Activated T-helper 17 cell treated with anti-CD3 and anti-CD28 coated beads, Interleukin-2, amount 50 U/mL, for 72 hours (primary cell): Measurements from ENCODE around the gene ELK3. TPM values are rescaled to one million over a fixed set of nuclear protein-coding genes. Genes with fewer than 3 reads are reported as not detected.

ENCODE experiments used
- ATAC-seq: fragments of 150-1000 bp; cut with Tn5 transposase; replicated peaks from 2 replicates; pipeline ENCODE4 v1.10.0; 2021; ENCODE audit warnings: mild to moderate bottlenecking, moderate library complexity
- H3K27ac Mint-ChIP-seq: one replicate; pipeline ENCODE4 v1.8.0; 2022; ENCODE audit warnings: mixed read lengths
- H3K27me3 Mint-ChIP-seq: one replicate; pipeline ENCODE4 v1.8.0; 2022; ENCODE audit warnings: mixed read lengths
- H3K36me3 Mint-ChIP-seq: one replicate; pipeline ENCODE4 v1.8.0; 2022; ENCODE audit warnings: low read depth, mild to moderate bottlenecking, mixed read lengths
- H3K4me1 Mint-ChIP-seq: one replicate; pipeline ENCODE4 v1.8.0; 2022; ENCODE audit warnings: mixed read lengths
- H3K4me3 Mint-ChIP-seq: one replicate; pipeline ENCODE4 v1.8.0; 2022; ENCODE audit warnings: mild to moderate bottlenecking, mixed read lengths
- H3K9me3 Mint-ChIP-seq: one replicate; pipeline ENCODE4 v1.8.0; 2022; ENCODE audit warnings: mixed read lengths
- total RNA-seq, 2 donors: library from RNA; stranded (reverse); gene quantifications; one replicate each; pipeline ENCODE4 v1.2.3, GENCODE V29; 2022

Gene ELK3
- total RNA-seq, 2 donors from 2014 or later: 31.3 to 39.2 TPM

DNA sequence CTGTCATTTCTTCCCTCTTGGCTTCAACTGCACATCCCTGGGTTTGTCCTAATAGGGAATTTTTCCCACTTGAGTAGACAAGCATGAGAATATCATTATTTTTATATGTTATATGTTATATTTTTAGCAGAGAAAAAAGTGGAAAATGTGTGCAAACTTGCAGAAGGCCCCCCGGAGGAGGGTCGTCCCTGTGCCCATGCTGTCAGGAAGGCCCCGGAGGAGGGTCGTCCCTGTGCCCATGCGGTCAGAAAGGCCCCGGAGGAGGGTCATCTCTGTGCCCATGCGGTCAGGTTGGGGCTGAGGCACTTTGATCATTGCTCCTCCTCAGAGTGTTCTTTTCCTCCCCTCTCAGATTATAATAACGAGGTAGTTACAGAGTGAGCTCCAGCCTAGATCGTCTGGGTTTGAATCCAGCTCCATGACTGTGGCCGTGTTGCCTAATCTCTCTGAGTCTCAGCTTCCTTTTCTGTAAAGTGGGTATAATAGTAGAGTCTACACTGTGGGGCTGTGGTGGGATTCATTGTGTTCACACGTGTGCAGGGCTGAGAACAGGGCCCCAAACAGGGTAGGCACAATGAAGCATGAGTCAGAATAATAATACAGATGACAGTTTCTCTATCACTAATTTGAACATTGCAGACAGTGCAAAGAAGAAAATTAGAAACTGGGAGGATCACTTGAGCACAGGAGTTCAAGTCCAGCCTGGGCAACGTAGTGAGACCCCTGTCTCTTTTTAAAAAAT is 33.4 kb downstream of the ELK3 start:
- H3K27ac Mint-ChIP-seq: peak overlapping the region; percentile 86
- peaks cover 47% of the 10 kb centered on the region for H3K4me1 Mint-ChIP-seq
- no peaks in the 10 kb centered on the region for H3K9me3 Mint-ChIP-seq
- H3K4me3 Mint-ChIP-seq: peak overlapping the region; percentile 31
- ATAC-seq: peak; percentile 25
- peaks cover 92% of the 10 kb centered on the region for H3K36me3 Mint-ChIP-seq
- H3K27me3 Mint-ChIP-seq: no peaks in the 10 kb centered on the region

DNA sequence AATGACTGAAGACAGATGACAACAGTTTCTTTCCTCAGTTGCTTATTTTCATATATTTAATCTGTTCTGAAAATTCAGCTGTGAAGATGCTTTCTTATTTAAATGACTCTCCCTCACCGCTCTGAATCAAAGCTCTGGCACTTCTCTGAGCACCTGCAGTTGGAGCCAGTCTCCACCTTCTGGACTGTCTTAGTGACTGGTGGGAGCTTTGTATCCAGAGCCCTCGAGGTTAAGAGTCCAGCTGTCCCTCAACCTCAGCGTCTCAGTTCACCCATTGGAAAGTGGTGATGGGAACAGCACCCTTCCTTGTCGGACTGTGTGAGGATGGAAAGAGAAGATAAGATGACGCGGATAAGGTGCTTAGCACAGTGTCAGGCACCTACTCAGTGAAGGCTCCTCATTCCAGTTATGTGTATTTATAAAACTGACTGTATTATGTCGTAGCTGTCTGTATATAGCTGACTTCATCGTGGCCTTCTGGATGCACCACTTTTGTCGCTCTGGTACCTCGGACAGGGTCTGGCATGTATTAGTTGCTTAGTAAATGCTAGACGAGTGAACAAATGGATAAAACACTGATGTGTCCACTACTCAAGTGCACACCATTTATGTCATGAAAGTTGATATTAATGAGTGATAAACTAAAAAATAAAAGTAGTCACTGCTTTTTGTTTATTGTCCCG is 34.5 kb downstream of the ELK3 start:
- Mint-ChIP-seq H3K4me1 (peaks cover 35% of the 10 kb centered on the region), H3K27me3 (no peaks in the 10 kb centered on the region), H3K9me3 (no peaks in the 10 kb centered on the region), H3K36me3 (peaks cover 92% of the 10 kb centered on the region), H3K4me3 (no peak overlapping the region), H3K27ac (peak overlapping the region; percentile 54)
- ATAC-seq: no peak

DNA sequence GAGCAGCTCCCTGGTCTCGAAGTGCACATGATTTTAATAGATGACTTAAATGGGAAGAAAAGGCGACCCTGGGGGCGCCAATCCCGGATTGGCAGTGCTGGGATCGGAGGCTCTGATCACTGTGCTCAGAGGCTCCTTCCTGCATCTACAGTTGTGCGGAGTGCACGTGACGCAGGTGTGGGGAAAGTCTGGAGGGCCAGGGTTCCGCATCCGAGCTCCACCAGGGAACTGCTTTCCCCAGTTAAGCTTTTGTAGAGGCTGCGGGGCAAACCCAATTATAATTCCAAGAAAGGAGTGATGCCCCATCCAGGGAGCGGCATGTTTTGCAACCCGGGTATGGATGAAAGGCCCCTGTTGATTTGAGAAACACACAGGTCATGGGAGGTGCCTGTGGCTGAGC is 36.5 kb downstream of the ELK3 start:
- no peaks in the 10 kb centered on the region for H3K27me3 Mint-ChIP-seq
- peaks cover 91% of the 10 kb centered on the region for H3K36me3 Mint-ChIP-seq
- H3K9me3 Mint-ChIP-seq: no peaks in the 10 kb centered on the region
- H3K27ac Mint-ChIP-seq: peak overlapping the region; percentile 57
- ATAC-seq: no peak
- no peak overlapping the region for H3K4me3 Mint-ChIP-seq
- H3K4me1 Mint-ChIP-seq: peaks cover 37% of the 10 kb centered on the region

DNA sequence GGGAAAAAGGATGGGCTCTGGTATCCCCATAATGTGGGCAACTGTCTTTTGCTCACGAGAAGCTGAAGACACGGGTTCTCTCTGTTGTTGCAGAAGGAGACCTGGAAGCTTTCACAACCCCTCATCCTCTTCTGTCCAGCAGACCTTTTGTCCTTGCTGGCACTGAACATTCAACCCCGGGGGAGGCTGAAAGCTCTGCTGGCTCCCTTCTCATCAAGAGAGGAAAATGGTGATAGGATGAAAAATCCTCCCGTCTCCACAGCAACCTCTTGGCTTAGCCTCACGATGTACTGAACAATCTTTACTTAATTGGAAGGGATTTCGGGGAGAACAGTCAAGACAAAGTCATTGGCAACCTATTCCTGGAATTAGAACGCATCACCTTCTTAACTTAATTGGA is 39.0 kb downstream of the ELK3 start:
- Mint-ChIP-seq H3K4me3 (no peak overlapping the region), H3K27ac (peak overlapping the region; percentile 30), H3K27me3 (no peaks in the 10 kb centered on the region), H3K4me1 (peaks cover 39% of the 10 kb centered on the region), H3K9me3 (no peaks in the 10 kb centered on the region), H3K36me3 (peaks cover 90% of the 10 kb centered on the region)
- ATAC-seq: no peak

DNA sequence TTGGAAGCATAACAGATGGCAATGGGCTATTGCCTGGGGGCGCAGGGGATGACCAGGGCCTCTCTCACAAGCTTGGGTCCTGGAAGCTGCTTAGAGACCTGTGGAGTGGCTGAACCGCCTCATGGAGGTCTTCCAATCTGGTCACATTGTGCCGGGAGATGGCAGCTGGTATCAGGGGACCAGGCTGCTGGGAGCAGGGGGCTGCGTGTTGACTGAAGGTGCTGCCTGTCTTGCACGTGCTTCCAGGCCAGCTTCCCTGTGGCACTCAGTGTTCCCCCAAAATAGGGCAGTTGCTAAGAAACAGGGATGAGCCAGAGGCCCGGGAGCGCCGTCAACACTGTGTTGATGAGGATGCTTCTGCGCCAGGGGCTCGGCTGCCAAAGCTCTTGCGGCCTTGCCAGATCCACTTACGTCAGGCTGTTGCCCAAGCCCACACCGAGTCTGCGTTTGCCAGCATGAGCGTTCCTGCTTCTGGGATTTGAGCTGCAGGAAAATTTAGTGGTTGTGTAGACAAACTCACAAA is 39.8 kb downstream of the ELK3 start:
- H3K4me3 Mint-ChIP-seq: peak overlapping the region; percentile 69
- H3K4me1 Mint-ChIP-seq: peaks cover 42% of the 10 kb centered on the region
- no peaks in the 10 kb centered on the region for H3K27me3 Mint-ChIP-seq
- peaks cover 82% of the 10 kb centered on the region for H3K36me3 Mint-ChIP-seq
- ATAC-seq: no peak
- H3K27ac Mint-ChIP-seq: peak overlapping the region; percentile 30
- H3K9me3 Mint-ChIP-seq: no peaks in the 10 kb centered on the region

DNA sequence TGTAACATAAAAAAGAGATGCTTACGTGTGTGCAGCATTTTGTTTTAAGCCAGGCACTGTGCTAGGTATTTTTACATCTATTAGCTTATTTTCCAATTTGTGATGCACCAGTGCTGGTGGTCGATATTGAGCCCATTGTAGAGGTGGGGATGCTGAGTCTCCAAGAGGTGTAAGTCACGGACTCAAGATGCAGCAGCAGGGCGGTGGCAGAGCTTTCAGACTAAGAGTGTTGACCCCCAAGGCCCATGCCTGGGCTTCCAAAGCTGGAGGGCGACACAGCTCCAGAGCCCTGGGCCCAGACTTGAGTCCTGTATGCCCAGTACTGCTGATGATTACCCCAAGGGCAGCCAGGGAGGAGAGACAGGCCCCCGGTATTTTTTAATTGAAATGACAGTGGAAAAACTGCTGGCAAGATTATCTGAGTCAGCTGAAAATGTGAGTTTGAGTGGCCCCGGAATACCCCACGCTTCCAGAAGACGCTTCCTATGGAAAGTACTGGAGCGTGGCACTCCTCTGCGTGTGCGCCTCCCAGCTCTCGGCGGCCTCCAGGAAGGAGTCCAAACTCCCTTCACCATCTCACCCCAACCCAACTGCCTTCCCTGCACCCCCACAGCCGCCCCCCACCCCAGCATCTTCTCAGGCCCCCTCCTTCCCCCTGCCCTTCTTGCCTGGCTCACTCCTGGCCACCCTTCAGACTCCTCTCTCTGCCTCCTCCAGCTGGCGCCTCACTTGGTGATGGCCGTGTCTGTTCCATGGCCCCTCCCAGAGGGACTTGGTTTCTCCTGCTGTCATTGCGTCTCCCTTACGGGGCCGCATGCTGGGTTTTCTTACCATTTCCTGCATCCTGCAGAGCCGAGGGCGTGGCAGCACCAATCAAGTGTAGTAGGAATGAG is 40.7 kb downstream of the ELK3 start:
- Mint-ChIP-seq H3K4me3 (peak overlapping the region; percentile 69), H3K27me3 (no peaks in the 10 kb centered on the region), H3K9me3 (no peaks in the 10 kb centered on the region), H3K36me3 (peaks cover 80% of the 10 kb centered on the region), H3K4me1 (peaks cover 48% of the 10 kb centered on the region), H3K27ac (peak overlapping the region; percentile 68)
- no peak for ATAC-seq

DNA sequence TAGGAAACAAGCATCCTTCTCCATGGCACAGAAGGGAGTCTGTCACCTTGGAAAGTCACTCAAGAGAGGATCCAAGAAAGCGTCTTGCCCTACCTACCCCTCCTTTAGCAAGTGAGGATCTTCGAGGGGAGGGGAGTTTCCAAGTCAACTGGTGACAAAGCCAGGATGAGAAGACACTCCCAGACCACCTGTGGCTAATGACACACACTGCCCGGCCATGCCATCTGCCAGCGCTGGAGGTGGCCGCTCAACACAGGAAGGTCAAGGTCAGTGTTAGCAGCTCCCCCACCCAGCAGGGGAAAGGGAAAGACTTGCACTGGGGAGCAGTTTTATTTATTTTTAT is 41.3 kb downstream of the ELK3 start:
- H3K9me3 Mint-ChIP-seq: no peaks in the 10 kb centered on the region
- H3K27me3 Mint-ChIP-seq: no peaks in the 10 kb centered on the region
- peak overlapping the region; percentile 69 for H3K4me3 Mint-ChIP-seq
- peak overlapping the region; percentile 68 for H3K27ac Mint-ChIP-seq
- H3K36me3 Mint-ChIP-seq: peaks cover 80% of the 10 kb centered on the region
- ATAC-seq: no peak
- peaks cover 54% of the 10 kb centered on the region for H3K4me1 Mint-ChIP-seq

DNA sequence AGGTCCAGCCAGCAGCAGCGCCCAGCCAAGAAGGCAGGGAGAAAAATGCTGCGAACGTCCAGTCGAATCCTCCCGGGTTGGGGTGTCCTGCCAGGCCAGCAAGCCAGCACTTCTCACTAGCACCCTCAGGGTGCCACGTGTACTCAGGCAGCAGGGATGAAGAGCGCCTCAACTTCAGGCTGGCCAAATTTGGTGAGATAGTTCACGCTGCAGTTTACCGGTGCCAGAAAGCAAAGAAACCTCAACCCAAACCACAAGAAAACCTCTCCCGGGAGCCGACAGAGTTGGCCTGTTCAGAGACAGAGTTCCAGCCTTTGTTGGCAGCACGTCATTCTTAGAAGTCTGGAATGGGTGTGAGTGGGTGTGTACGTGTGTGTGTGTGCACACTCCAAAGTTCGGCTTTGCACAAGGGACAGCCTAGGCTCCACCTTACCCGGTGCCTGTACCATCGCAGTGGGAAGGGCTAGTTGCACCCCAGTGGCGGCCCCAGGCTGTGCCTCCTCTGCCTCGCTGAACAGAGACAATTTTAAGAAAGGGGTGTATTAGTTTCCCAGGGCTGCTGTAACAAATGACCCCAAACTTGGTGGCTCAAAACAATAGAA is 42.1 kb downstream of the ELK3 start:
- peaks cover 86% of the 10 kb centered on the region for H3K36me3 Mint-ChIP-seq
- H3K27ac Mint-ChIP-seq: peak overlapping the region; percentile 82
- ATAC-seq: peak; percentile 27
- no peaks in the 10 kb centered on the region for H3K9me3 Mint-ChIP-seq
- no peaks in the 10 kb centered on the region for H3K27me3 Mint-ChIP-seq
- peak overlapping the region; percentile 69 for H3K4me3 Mint-ChIP-seq
- peaks cover 63% of the 10 kb centered on the region for H3K4me1 Mint-ChIP-seq

DNA sequence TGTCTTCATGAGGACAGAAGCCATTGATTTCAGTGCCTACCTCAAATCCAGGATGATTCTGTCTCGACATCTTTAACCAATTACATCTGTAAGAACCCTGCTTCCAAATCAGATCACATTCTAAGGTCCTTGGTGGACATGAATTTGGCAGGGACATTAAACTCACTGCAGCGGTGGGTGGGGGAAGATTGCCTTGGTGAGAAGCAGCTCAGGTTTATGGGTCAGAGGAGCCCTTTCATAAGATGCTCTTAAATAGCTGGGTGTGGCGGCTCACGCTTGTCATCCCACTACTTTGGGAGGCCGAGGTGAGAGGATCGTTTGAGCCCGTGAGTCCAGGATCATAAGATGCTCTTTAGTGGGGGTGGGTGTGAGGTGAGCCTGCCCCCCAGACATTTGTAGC is 42.9 kb downstream of the ELK3 start:
- H3K27me3 Mint-ChIP-seq: no peaks in the 10 kb centered on the region
- H3K27ac Mint-ChIP-seq: peak overlapping the region; percentile 82
- peaks cover 87% of the 10 kb centered on the region for H3K36me3 Mint-ChIP-seq
- peak; percentile 2 for ATAC-seq
- peaks cover 66% of the 10 kb centered on the region for H3K4me1 Mint-ChIP-seq
- peak overlapping the region; percentile 69 for H3K4me3 Mint-ChIP-seq
- no peaks in the 10 kb centered on the region for H3K9me3 Mint-ChIP-seq

DNA sequence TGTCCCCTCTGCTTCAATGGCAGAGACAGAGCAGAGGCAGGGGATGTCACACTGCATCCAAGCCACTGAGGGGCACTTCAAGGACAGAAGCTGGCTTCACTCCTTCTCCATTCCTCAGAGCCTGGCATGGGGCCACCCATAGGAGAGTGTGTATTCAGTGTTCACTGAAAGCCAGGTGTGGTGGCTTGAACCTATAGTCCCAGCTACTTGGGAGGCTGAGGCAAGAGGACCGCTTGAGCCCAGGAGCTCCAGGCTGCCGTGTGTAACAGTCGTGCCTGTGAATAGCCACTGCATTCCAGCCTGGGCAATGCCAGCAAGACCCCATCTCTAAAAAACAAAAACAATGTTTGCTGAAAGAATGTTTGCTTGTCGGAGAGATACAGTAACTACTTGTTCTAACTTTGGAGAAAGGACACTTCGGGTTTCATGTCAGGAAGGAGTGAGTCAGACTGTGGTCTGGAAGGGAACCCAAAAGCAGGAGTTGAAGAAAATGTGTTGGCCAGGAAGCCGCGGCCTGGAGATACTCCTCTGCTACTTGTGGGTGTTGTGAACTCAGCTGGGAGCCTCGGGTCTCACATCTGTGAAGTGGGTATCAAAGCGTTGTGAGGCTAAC is 43.4 kb downstream of the ELK3 start:
- Mint-ChIP-seq H3K4me1 (peaks cover 70% of the 10 kb centered on the region), H3K9me3 (no peaks in the 10 kb centered on the region)
- peak; percentile 84 for ATAC-seq

DNA sequence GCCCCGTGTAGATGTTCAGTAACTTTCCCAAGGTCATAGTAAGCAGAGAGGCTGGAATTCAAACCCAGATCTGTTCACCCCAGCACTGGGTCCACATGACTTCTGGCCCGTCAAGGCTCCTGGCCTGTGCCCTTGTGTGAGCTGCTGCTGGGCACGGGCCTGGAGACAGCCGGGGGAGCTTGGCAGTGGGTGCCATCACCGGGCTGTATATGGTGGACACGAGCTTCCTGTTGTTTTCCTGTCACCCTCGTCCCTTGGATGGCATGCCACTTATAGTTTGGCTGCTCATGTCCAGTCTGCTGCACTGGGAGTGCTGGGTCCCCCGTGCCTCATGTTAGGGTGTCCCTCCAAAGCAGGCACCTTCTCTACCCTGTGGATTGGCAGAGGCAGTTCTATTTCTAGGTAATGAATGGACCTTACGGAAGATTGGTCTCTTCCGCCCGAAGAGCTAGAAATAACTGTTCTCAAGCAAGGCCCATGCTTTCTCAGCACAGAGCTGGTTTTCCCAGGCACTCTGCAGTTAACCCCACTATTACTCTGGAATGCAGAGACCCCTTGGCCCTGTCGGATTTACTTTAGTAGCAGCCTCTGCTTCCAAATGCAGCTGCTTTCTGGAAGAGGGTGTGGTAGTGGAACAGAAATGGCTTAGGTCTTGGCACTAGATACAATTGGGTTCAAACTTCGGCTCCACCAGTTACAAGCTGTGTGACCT is 44.3 kb downstream of the ELK3 start:
- no peak for ATAC-seq
- Mint-ChIP-seq H3K27ac (peak overlapping the region; percentile 94), H3K27me3 (no peaks in the 10 kb centered on the region), H3K4me1 (peaks cover 78% of the 10 kb centered on the region), H3K36me3 (peaks cover 88% of the 10 kb centered on the region), H3K9me3 (no peaks in the 10 kb centered on the region), H3K4me3 (peak overlapping the region; percentile 69)

More for the DNA sequence above, 43.4 kb downstream of the ELK3 start:
- Mint-ChIP-seq H3K36me3 (peaks cover 88% of the 10 kb centered on the region), H3K4me3 (peak overlapping the region; percentile 69), H3K27me3 (no peaks in the 10 kb centered on the region), H3K27ac (peak overlapping the region; percentile 82)

DNA sequence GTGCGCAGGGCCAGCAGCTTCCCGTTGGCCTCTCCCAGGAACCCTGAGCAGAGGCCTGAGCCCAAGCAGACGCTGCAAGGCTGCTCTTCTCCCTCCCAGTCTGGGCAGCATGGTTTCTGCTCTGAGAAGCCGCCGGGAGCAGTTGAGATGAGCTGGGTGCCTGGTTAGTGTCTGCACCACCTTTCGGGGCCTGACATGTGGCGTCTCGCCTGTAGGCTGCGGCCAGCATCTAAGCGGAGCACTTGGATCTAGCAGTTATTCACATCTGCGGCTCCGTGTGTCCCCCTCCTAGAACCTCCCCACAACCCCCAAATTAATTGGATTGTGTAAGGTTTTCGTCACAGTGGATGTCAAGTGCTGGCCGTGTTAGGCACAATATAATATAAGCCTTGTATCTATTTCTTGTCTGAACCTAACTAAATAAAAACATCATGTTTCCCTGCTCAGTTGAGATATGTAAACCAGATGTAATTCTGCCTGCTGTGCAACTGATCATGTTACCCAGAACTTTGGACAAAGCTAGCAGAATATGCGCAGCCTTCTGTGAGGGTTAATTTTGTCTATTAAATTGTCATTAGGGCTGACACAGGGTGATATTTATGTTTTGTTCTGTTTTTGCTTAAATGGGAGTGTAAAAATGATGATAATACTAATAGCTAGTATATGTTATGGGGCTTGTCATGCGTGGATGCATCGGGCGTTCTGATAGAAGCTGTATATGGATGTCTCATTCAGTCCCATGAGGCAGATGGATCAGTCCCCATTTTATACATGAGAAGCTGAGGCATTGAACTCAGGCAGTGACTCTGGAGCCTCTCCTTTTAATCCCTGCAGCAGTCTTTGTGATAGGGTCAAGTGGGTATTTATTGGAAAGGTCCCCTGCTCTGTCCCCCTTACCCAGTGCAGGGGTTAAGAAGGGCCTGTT is 45.8 kb downstream of the ELK3 start:
- Mint-ChIP-seq H3K4me3 (peak overlapping the region; percentile 76), H3K9me3 (no peaks in the 10 kb centered on the region), H3K27ac (peak overlapping the region; percentile 94), H3K36me3 (peaks cover 85% of the 10 kb centered on the region), H3K4me1 (peaks cover 70% of the 10 kb centered on the region), H3K27me3 (no peaks in the 10 kb centered on the region)
- ATAC-seq: no peak
